Liver (tissue), 9 donors: Measurements from ENCODE around the gene PSMG1. TPM values are rescaled to one million over a fixed set of nuclear protein-coding genes. Genes with fewer than 3 reads are reported as not detected.

Experiments used
- DNase-seq: peaks from one replicate; pipeline ENCODE4 v3.0.0-alpha.2; 2017; ENCODE audit warnings: low spot score
- H3K27ac ChIP-seq, 2 donors: one replicate each; pipeline ENCODE4 v1.7.0; 2013; ENCODE audit warnings: inconsistent platforms in 2 of 2, low read length in 2 of 2, control low read depth in 1 of 2, low read depth in 1 of 2, mild to moderate bottlenecking in 1 of 2
- H3K27me3 ChIP-seq, 4 donors: one replicate each; pipeline versions ENCODE4 v1.6.1 to v1.7.0; 2013; ENCODE audit warnings: low read length in 3 of 4, inconsistent platforms in 1 of 4, mild to moderate bottlenecking in 1 of 4, moderate library complexity in 1 of 4; ENCODE audit not compliant: control insufficient read depth in 4 of 4, insufficient read depth in 4 of 4
- H3K36me3 ChIP-seq, 4 donors: one replicate each; pipeline versions ENCODE4 v1.6.1 to v1.7.0; 2013; ENCODE audit warnings: low read length in 3 of 4, mild to moderate bottlenecking in 3 of 4, low read depth in 1 of 4, moderate library complexity in 1 of 4; ENCODE audit not compliant: control insufficient read depth in 4 of 4, insufficient read depth in 3 of 4
- H3K4me1 ChIP-seq, 4 donors: one replicate each; pipeline versions ENCODE4 v1.6.1 to v1.7.0; 2013; ENCODE audit warnings: low read length in 3 of 4, mild to moderate bottlenecking in 3 of 4, moderate library complexity in 1 of 4; ENCODE audit not compliant: control insufficient read depth in 4 of 4, insufficient read depth in 4 of 4
- H3K4me3 ChIP-seq, 3 donors: one replicate each; pipeline versions ENCODE4 v1.6.1 to v1.7.0; 2013; ENCODE audit warnings: low read length in 3 of 3, control low read depth in 1 of 3, low read depth in 1 of 3, mild to moderate bottlenecking in 1 of 3
- H3K9ac ChIP-seq, 2 donors: one replicate each; pipeline ENCODE4 v1.7.0; 2013; ENCODE audit warnings: low read length in 2 of 2, mild to moderate bottlenecking in 2 of 2, moderate library complexity in 2 of 2, control low read depth in 1 of 2, low read depth in 1 of 2
- H3K9me3 ChIP-seq, 4 donors: one replicate each; pipeline versions ENCODE4 v1.6.1 to v1.7.0; 2013; ENCODE audit warnings: low read length in 3 of 4; ENCODE audit not compliant: control insufficient read depth in 4 of 4
- ATF3 ChIP-seq: IDR thresholded peaks from 2 replicates; pipeline ENCODE4 v1.6.1; 2016; ENCODE audit warnings: antibody characterized with exemption
- EGR1 ChIP-seq, 2 donors: IDR thresholded peaks; 2 replicates each; pipeline ENCODE4 v1.6.1; 2016 to 2018; ENCODE audit warnings: antibody characterized with exemption in 2 of 2, low read depth in 2 of 2
- FOXA1 ChIP-seq: IDR thresholded peaks from 2 replicates; pipeline ENCODE4 v1.6.1; 2016; ENCODE audit warnings: antibody characterized with exemption
- FOXA2 ChIP-seq: IDR thresholded peaks from 2 replicates; pipeline ENCODE4 v1.6.1; 2016; ENCODE audit warnings: antibody characterized with exemption
- GABPA ChIP-seq, 2 donors: IDR thresholded peaks in 1 of 2; conservative IDR thresholded peaks in 1 of 2; 2 replicates each; pipeline ENCODE4 v1.6.1; 2016; ENCODE audit warnings: antibody characterized with exemption in 2 of 2, mild to moderate bottlenecking in 1 of 2, moderate library complexity in 1 of 2
- HNF4A ChIP-seq, 2 donors: conservative IDR thresholded peaks; 2 replicates each; pipeline ENCODE4 v1.6.1; 2016; ENCODE audit warnings: antibody characterized with exemption in 2 of 2, mild to moderate bottlenecking in 2 of 2
- HNF4G ChIP-seq: IDR thresholded peaks from 2 replicates; pipeline ENCODE4 v1.6.1; 2016; ENCODE audit warnings: antibody characterized with exemption
- JUND ChIP-seq, 2 donors: IDR thresholded peaks; 2 replicates each; pipeline ENCODE4 v1.6.1; 2016; ENCODE audit warnings: antibody characterized with exemption in 2 of 2
- NR2F2 ChIP-seq: IDR thresholded peaks from 2 replicates; pipeline ENCODE4 v1.6.1; 2016; ENCODE audit warnings: antibody characterized with exemption
- RAD21 ChIP-seq, 2 donors: IDR thresholded peaks; 2 replicates each; pipeline ENCODE4 v1.6.1; 2016; ENCODE audit warnings: antibody characterized with exemption in 2 of 2, mild to moderate bottlenecking in 2 of 2
- RXRA ChIP-seq, 2 donors: IDR thresholded peaks; 2 replicates each; pipeline ENCODE4 v1.6.1; 2017 to 2018; ENCODE audit warnings: antibody characterized with exemption in 2 of 2, mild to moderate bottlenecking in 1 of 2
- SP1 ChIP-seq: IDR thresholded peaks from 2 replicates; pipeline ENCODE4 v1.6.1; 2018; ENCODE audit warnings: antibody characterized with exemption, mild to moderate bottlenecking
- TAF1 ChIP-seq: conservative IDR thresholded peaks from 2 replicates; pipeline ENCODE4 v1.6.1; 2016; ENCODE audit warnings: antibody characterized with exemption, mild to moderate bottlenecking
- YY1 ChIP-seq: IDR thresholded peaks from 2 replicates; pipeline ENCODE4 v1.6.1; 2016; ENCODE audit warnings: antibody characterized with exemption, mild to moderate bottlenecking
- ZBTB33 ChIP-seq: IDR thresholded peaks from 2 replicates; pipeline ENCODE4 v1.6.1; 2016; ENCODE audit warnings: antibody characterized with exemption
- WGBS: extraction: QIAGEN DNeasy Blood & Tissue Kit; methylation state at CpG from one replicate; pipeline ENCODE4 v1.1.7; 2013; 5-methylcytosine and 5-hydroxymethylcytosine counted together
- polyA plus RNA-seq, 2 donors: library from polyadenylated mRNA; stranded (reverse) in 1 of 2; unstranded in 1 of 2; fragments of 200-250 nt in 1 of 2; fragments of >200 nt in 1 of 2; fragmentation: Nextera tagmentation in 1 of 2; extraction: Ambion mirVana in 1 of 2; gene quantifications; one replicate each; pipeline versions ENCODE4 v1.2.1 to v1.2.3, GENCODE V29; 2013 to 2015
- total RNA-seq, 2 donors: library from RNA; depleted of rRNA; stranded (reverse); fragments of >200 nt; gene quantifications; one replicate each; pipeline ENCODE4 v1.2.3, GENCODE V29; 2014
- TF ChIP-seq, protein P1 (sequence below): IDR thresholded peaks from 2 replicates; pipeline ENCODE4 v1.6.1; 2016; ENCODE audit warnings: antibody characterized with exemption, mild to moderate bottlenecking
- TF ChIP-seq, protein P2 (sequence below): IDR thresholded peaks from 2 replicates; pipeline ENCODE4 v1.6.1; 2016; ENCODE audit warnings: antibody characterized with exemption
- TF ChIP-seq, protein P3 (sequence below): fragments of 150-350 bp; IDR thresholded peaks from 2 replicates; pipeline ENCODE4 v1.5.1; 2017; ENCODE audit warnings: improper control_type of control experiment, low read depth, low read length; ENCODE audit not compliant: missing input control
- donor health status: healthy.
- donor health status: healthy.
- donor health status: healthy.
- donor health status: healthy.
- donor health status: healthy.

Gene PSMG1
- total and polyA plus RNA-seq, 4 donors: 23.9 to 32.3 (median 30.7) TPM

GRCh38 chr21:39137248-39138178 is 45.7 kb downstream of the PSMG1 start:
- no peaks in the 10 kb centered on the region for H3K9me3 ChIP-seq
- H3K4me1 ChIP-seq: peaks cover 0 to 4% (median 0%) of the 10 kb centered on the region in 4 donors
- DNase-seq: no peak
- no peak overlapping the region for H3K9ac ChIP-seq
- WGBS: 70% methylated on average over 14 of the region's 14 CpGs
- H3K36me3 ChIP-seq: no peaks in the 10 kb centered on the region
- no peaks in the 10 kb centered on the region for H3K27me3 ChIP-seq
- H3K27ac ChIP-seq: peak overlapping the region; percentile 3 to 4
- H3K4me3 ChIP-seq: no peak overlapping the region
- TF ChIP-seq FOXA1: no peak
- TF ChIP-seq RAD21 (IDR thresholded peaks at IDR 0.05): peak; percentile 14 to 45
- TF ChIP-seq ATF3: no peak
- no peak for TF ChIP-seq YY1
- no peak for TF ChIP-seq JUND (IDR thresholded peaks at IDR 0.05)
- TF ChIP-seq EGR1 (IDR thresholded peaks at IDR 0.05; ENCODE audit: low read depth in 2 of 2): no peak
- no peak for TF ChIP-seq FOXA2
- no peak for TF ChIP-seq NR2F2
- TF ChIP-seq, protein P1, sequence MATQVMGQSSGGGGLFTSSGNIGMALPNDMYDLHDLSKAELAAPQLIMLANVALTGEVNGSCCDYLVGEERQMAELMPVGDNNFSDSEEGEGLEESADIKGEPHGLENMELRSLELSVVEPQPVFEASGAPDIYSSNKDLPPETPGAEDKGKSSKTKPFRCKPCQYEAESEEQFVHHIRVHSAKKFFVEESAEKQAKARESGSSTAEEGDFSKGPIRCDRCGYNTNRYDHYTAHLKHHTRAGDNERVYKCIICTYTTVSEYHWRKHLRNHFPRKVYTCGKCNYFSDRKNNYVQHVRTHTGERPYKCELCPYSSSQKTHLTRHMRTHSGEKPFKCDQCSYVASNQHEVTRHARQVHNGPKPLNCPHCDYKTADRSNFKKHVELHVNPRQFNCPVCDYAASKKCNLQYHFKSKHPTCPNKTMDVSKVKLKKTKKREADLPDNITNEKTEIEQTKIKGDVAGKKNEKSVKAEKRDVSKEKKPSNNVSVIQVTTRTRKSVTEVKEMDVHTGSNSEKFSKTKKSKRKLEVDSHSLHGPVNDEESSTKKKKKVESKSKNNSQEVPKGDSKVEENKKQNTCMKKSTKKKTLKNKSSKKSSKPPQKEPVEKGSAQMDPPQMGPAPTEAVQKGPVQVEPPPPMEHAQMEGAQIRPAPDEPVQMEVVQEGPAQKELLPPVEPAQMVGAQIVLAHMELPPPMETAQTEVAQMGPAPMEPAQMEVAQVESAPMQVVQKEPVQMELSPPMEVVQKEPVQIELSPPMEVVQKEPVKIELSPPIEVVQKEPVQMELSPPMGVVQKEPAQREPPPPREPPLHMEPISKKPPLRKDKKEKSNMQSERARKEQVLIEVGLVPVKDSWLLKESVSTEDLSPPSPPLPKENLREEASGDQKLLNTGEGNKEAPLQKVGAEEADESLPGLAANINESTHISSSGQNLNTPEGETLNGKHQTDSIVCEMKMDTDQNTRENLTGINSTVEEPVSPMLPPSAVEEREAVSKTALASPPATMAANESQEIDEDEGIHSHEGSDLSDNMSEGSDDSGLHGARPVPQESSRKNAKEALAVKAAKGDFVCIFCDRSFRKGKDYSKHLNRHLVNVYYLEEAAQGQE: no peak
- TF ChIP-seq, protein P2, sequence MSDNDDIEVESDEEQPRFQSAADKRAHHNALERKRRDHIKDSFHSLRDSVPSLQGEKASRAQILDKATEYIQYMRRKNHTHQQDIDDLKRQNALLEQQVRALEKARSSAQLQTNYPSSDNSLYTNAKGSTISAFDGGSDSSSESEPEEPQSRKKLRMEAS: no peak
- peak; percentile 17 to 29 for TF ChIP-seq RXRA (IDR thresholded peaks at IDR 0.05)

DNA sequence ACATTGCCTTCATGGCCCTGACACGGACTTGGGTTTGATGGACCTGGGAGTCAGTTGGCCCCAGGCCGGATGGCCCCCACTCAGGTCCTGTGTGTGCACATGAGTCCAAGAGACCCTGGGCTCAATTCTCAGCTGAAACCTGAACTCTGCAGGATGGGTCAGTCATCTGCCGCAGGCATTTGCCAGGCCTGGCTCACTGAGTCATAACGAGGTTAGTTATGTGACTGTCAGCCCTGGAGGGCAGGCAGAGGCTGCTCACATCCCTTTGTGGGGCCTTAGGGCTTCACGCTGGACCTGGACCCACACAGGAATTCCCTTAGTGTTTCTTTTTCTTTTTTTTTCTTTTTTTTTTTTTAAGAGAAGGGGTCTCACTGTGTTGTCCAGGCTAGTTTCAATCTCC is 46.5 kb downstream of the PSMG1 start:
- no peaks in the 10 kb centered on the region for H3K27me3 ChIP-seq
- H3K9me3 ChIP-seq: no peaks in the 10 kb centered on the region
- H3K27ac ChIP-seq: no peak overlapping the region
- H3K4me3 ChIP-seq: no peak overlapping the region
- 95% methylated on average over 5 of the region's 5 CpGs for WGBS
- H3K9ac ChIP-seq: no peak overlapping the region
- no peak for DNase-seq
- H3K36me3 ChIP-seq: no peaks in the 10 kb centered on the region
- peaks cover 0 to 4% (median 0%) of the 10 kb centered on the region in 4 donors for H3K4me1 ChIP-seq
- no peak for TF ChIP-seq FOXA1
- no peak for TF ChIP-seq GABPA (IDR thresholded peaks at IDR 0.05 in 1 of 2, conservative IDR thresholded peaks at IDR 0.05 in 1 of 2)
- TF ChIP-seq, protein P3, sequence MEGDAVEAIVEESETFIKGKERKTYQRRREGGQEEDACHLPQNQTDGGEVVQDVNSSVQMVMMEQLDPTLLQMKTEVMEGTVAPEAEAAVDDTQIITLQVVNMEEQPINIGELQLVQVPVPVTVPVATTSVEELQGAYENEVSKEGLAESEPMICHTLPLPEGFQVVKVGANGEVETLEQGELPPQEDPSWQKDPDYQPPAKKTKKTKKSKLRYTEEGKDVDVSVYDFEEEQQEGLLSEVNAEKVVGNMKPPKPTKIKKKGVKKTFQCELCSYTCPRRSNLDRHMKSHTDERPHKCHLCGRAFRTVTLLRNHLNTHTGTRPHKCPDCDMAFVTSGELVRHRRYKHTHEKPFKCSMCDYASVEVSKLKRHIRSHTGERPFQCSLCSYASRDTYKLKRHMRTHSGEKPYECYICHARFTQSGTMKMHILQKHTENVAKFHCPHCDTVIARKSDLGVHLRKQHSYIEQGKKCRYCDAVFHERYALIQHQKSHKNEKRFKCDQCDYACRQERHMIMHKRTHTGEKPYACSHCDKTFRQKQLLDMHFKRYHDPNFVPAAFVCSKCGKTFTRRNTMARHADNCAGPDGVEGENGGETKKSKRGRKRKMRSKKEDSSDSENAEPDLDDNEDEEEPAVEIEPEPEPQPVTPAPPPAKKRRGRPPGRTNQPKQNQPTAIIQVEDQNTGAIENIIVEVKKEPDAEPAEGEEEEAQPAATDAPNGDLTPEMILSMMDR: no peak
- no peak for TF ChIP-seq ATF3
- TF ChIP-seq NR2F2: no peak
- TF ChIP-seq, protein P2: no peak
- no peak for TF ChIP-seq RXRA (IDR thresholded peaks at IDR 0.05)
- TF ChIP-seq HNF4A (conservative IDR thresholded peaks at IDR 0.05): no peak
- TF ChIP-seq, protein P1: no peak
- no peak for TF ChIP-seq SP1
- no peak for TF ChIP-seq RAD21 (IDR thresholded peaks at IDR 0.05)
- no peak for TF ChIP-seq HNF4G
- no peak for TF ChIP-seq YY1
- no peak for TF ChIP-seq FOXA2
- no peak for TF ChIP-seq ZBTB33
- no peak for TF ChIP-seq TAF1
- no peak for TF ChIP-seq JUND (IDR thresholded peaks at IDR 0.05)
